NT2/D1 (cell line): ENCODE measurements around the gene MARCHF4.

Experiments used
- YY1 ChIP-seq: IDR thresholded peaks from 2 replicates; pipeline ENCODE4 v1.6.1; 2011; ENCODE audit not compliant: insufficient read length, insufficient read depth
- ZNF274 ChIP-seq: IDR thresholded peaks from 2 replicates; pipeline ENCODE4 v1.6.1; 2011; ENCODE audit warnings: mild to moderate bottlenecking, low read depth, low read length

GRCh38 chr2:216414772-216415319 is 42.6 kb upstream of the MARCHF4 start:
- no peak for TF ChIP-seq ZNF274
- no peak for TF ChIP-seq YY1
